GM18526 (cell line): Measurements from ENCODE around the gene SMIM35.

ENCODE experiments used
- POLR2A ChIP-seq: IDR thresholded peaks from 3 replicates; pipeline ENCODE4 v1.6.1; 2011; ENCODE audit not compliant: insufficient read length; ENCODE audit errors: extremely low read depth

Gene SMIM35

DNA sequence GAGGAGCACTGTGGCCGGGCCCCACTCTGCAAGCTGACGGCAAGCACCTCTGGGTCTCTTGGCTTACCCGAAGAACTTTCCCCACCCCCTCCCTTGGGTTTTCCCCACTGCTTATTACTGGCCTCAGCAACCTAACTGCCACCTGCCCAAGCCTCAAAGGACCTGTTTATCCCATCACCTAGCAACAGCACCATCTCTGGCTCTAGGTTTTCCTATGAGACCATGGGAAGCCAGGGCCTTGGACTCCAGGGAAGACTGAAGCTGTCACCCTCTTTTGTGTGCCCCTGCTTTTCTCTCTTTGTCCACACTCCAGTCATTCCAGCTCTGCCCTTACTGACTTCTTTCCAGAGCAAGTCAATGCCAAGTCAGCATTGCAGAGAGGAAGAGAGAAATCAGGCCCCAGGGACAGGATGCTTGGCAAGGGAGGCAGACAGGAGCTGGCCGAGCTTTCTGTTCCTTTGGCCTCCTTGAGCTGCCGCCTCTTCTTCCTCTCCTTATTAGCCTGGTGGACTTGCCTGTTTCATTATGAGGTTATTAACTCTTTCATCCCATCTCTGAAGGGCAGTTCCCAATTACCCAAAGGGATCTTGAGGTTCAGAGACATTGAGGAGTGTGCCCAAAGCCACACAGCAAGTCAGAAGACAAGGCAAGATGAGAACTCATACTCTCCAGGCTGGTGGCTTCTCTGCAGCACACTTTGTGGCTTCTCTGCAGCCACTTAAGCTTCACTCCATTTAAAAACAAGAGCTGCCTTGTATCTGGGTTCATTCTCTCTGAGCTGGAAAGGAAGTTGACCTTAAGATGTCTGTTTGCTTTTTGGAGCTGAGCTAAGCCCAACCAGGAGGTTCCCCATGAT lies at the start of gene SMIM35:
Gene SMIM35 (minus strand): TSS at position 51 of the 856 bp plus-strand sequence. CDS start 206 bp downstream, outside the sequence.
- TF ChIP-seq POLR2A: no peak

DNA sequence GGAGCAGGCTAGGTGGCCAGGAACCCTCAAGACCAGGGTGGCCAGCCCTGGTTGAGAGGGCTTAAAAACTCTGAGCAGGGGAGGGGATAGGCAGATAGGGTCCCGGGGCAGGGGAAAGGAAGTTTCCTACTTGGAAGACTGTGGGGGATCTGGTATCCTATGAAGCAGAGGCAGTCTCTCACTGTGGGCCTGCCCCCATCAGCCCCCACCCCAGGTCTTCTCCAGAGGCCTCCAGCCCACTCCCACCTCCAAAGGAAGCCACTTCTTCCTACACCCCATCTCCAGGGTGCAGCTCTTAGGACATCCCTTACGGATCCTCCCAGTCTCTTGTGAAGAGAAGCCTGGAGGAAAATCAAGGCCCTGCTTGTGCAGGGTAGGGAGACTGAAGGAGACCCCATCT lies 49.6 kb upstream of the SMIM35 start:
- TF ChIP-seq POLR2A: no peak

DNA sequence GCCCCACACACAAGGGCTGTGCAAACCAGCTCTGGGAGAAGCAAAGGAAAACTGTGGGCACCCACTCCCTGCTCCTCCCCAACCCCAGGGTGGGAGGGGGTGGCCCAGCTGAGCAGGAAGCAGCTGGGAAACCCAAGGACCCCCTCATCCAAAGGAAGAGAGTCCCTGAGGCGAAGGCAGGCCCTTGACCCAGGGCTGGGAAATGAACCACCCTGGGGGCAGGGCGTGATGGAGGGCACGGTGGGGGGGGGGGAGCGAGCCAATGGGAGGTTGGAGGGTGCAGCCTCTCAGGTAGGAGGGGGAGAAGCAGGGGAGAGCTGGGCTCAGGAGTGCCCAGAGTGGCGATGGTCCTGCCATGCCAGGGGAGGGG lies 49.0 kb upstream of the SMIM35 start:
- TF ChIP-seq POLR2A: no peak

DNA sequence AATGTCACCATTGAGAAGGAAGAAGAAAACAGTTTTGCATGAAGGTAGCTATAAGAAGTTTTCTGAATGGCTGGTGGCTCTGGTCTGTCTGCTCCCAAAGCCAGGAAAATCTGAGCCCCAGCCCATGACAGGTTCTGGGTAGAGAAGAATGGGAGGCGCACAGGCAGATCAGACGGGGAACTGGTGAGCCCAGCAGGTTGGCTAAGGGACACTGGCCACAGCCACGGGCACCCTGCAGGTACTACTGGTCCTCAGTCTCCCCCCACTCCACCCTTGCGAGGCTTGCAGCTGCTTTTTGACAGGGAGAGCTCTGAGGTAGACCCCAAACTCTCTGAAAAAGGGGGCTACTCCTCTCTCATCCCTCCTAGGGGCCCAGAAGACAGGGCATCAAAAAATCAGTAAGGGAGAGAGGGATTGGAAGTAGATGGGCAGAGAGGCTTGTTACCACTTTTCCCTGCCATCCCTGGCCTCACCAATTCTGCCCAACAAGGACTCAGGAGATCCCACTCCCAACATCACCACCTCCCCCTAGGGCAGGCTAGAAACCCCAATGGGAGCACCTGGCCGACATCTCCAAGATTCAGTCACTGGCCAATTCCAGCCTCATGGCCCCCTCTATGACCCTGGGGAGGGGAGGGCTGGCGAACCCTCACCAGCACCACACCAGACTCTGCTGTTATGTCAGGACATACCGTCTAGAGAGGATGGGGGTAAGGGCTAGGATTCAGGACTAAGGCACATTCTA lies 48.5 kb upstream of the SMIM35 start:
- no peak for TF ChIP-seq POLR2A

DNA sequence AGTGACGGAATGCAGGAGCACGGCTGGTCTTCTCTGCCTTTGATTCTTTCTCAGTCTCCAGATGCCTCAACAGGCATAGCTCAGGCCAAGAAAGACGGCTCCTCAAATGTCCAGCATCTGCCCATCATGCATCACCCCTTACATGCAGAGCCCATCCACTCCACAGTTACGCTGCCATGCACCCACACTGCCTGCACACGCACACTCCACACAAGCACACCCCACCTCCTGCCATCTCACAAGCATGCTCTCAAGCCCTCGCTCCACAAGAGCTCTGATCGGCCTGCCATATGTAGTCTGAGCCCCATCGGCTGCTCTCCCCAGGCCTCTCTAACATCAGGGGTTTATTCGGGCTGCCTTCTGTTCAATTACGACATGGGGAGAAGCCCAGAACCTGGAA lies 47.1 kb upstream of the SMIM35 start:
- no peak for TF ChIP-seq POLR2A

DNA sequence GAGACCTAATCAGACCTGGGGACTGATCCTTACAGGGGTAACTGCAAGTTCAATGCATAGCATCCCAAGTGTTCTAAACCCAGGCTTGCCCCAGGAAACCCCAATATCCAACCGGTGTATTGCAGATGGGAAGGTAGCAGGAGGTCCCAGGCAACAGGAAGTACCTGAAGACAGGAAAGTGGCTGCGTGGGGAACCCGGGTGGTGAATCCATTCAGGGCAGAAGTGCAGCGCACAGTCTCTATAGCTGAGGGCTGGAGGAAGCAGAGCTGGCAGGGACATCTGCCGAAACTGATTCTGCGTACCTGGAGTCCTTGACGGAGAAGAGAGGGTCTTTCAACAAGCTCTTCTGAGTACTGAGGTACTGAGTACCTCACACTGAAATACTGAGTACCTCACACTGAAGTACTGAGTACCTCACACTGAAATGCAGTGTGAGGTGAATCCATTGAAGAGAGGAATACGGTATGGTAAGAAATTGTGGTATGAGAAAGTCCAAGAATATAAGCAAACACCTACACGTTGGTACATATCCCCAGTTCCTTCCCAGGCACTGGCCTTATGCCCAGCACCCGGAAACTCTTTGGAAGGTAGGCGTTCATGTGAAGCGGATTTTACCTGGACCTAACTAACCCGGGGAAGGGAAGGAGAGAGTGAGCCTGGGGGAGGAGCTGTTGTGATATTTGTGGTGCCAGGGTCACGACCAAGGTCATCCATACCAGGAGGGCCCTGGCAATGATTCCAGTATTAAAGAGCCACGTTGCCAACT lies 45.8 kb upstream of the SMIM35 start:
- TF ChIP-seq POLR2A: no peak

DNA sequence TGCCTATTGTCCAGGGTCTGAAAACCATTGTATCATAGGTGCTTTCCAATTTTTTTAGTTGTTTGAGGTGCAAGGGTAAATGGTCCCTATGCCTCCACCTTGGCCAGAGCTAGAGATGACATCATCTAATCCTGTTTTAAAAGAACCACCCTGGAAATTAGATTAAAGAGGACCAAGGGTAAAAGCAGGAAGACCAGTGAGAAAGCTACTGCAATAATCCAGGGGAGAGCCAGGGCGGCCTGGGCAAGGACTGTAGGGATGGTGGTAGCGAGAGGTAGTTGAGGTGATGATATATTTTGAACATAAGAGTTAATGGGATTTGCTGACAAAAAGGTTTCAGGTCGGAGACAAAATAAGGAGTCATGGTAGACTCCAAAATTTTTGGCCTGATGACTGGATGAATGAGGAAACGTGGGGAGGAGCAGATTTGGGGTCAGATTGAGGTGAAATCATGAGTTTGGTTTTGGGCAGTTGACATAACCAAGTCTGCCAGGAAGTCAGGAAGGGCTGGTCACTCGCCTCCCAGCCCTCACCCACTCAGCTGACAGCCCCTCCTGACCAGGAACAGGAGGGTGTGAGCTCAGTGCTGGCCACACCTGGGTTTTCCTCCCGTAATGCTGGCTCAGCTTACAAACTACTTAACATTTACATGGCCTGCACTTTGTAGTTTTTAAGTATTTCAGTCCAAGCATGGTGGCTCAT lies 42.9 kb upstream of the SMIM35 start:
- TF ChIP-seq POLR2A: no peak

DNA sequence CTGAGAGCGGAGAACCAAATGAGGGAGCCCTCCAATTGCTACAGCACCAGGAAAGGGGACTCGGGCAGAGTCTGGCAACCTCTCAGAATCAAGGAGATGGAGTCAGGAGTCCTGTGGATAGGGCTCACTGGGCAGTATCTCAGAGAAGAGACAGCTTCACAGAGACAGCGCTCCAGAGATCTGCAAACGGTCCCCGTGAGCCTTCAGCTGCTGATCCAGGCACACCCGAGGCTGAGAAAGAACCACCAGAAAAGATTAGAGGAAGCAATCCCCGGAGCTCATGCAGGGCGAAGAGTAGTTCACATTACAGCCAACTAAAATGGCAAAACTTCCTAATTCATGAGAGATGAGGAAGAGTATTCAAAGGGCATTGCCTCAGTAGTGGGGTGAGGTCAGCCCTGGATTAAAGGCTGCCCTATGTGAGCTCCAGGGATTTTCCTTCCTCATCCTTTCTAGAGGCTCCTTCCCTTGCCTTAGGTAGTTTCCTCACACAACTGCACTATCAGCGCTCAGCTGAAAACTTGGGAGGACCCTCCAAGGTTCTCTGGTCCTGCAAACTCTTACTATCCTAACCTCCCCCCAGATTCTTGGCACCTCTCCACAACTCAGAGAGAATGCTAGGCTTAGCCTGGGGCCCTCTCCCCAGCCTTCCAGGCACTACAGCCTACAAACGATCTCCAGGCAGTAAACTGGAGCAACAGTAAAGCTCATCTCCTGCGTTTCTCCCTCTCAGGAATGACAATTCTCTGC lies 42.1 kb upstream of the SMIM35 start:
- no peak for TF ChIP-seq POLR2A

DNA sequence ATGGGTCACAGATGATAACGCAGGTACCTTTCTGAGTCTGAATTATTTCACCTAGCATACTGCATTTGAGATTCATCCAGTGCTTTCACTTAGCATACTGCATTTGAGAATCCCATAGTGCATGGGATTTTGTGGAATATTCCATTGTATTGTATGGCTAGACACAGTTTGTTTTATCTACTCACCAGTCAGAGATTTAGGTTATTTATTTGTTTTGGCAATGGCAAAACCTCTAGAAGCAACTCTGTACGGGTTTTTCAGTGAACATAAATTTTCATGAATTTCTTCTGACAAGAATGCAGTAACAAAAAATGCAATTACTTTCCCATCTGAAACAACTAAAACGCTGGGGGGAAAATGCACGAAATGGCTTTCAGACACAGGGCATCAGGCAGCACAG lies 41.5 kb upstream of the SMIM35 start:
- no peak for TF ChIP-seq POLR2A

DNA sequence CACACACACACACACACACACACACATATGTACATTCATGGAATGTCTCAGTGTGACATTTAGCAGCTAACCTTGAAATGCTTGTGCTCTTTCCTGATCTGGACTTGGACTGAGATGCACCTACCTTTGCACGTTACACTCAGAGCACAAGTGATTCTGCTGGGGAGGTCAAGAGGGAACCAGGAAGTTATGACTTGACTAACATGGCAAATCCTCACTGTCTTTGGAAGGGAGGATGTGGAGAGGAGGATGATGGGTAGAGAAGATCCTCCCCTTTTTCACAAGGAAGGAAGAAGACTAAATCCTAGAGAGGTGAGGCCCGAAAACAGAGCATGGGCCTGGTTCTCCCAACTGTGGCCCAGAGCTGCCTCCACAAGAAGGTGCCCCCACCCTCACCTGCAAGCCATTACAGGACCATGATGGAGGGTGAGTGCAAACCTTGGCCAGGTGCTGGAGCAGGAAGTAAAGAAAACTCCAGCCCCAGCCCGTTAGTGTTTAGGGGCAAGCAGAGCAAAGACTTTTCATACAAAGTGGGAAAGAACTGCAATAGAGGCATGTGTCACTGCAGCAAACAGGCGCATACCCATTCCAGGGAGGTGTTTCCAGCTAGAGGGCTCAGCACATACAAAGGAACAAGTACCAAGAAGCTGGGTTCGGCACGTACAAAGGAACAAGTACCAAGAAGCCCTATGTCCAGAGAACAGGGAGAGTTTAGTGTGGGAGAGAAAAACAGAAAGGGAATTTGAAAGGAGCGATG lies 39.5 kb upstream of the SMIM35 start:
- no peak for TF ChIP-seq POLR2A

DNA sequence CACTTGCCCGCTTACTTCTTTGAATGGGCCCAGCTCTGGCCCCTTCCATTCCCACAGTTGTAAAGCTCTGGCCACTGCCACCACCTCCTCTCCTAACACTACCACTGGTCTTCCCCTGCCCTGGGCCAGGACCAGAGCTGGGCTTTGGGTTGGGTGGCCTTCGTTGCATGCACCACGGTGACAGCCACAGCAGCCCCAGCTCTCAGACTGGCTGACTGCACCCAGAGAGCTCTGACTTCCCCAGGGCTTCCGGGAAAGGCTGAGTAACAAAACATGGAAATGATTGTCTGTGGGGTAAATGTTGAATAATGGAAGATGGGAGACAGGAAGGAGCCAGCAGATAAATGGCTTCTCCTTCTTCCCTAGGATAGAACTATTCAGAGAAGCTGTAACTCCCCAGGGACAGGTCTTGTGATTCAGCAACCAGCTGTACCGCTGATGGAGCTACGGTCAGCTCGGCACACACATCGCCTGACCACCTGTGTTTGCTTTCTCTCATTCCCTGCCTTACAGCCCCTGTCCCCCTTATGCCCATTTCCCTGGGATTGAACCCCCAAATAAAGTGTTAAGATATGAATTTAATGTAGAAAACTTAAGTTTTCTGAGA lies 38.3 kb upstream of the SMIM35 start:
- no peak for TF ChIP-seq POLR2A

DNA sequence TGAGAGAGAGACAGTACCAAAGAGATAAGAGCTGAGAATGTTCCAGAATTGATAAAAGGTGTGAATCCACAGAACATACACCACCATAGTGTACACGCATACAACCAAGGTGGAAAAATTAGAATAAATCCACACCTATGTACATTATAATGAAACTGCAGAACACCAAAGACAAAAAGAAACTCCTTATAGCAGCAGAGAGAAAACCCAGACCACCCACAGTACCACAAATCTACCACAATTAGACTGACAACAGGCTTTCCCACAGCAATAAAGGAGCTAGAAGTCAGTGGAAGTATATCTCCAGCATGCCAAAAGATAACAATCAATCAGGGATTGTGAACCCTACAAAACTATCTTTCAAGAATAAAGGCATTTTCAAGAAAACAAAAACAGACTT lies 34.0 kb upstream of the SMIM35 start:
- no peak for TF ChIP-seq POLR2A
